Neuronal stem cell (in vitro differentiated cells): ENCODE measurements around the gene SLC6A6.
"Not testable (repeated sequence)": the region's sequence is repeated elsewhere in the genome, so short reads cannot be mapped to it uniquely, and the experiment has no call there.

ENCODE experiments used
- DNase-seq: peaks from one replicate; pipeline ENCODE4 v3.0.0-alpha.2; 2013; ENCODE audit warnings: low spot score
- H2AFZ ChIP-seq: one replicate; pipeline ENCODE4 v1.6.1; 2013; ENCODE audit warnings: mild to moderate bottlenecking, low read length, inconsistent platforms
- H2AK5ac ChIP-seq: 2 replicates; pipeline ENCODE4 v1.6.1; 2013; ENCODE audit warnings: low read depth, mild to moderate bottlenecking, inconsistent platforms, low read length, moderate library complexity, mixed read lengths
- H2BK120ac ChIP-seq: 2 replicates; pipeline ENCODE4 v1.6.1; 2013; ENCODE audit warnings: low read depth, mild to moderate bottlenecking, inconsistent platforms, low read length, moderate library complexity, mixed read lengths
- H2BK12ac ChIP-seq: one replicate; pipeline ENCODE4 v1.6.1; 2013; ENCODE audit warnings: low read length, inconsistent platforms
- H2BK15ac ChIP-seq: 2 replicates; pipeline ENCODE4 v1.6.1; 2013; ENCODE audit warnings: mild to moderate bottlenecking, low read length, inconsistent platforms, mixed read lengths
- H2BK5ac ChIP-seq: one replicate; pipeline ENCODE4 v1.6.1; 2013; ENCODE audit warnings: inconsistent platforms, mild to moderate bottlenecking, low read length, moderate library complexity
- H3K14ac ChIP-seq: one replicate; pipeline ENCODE4 v1.6.1; 2013; ENCODE audit warnings: low read length, inconsistent platforms
- H3K18ac ChIP-seq: 2 replicates; pipeline ENCODE4 v1.6.1; 2013; ENCODE audit warnings: low read length, inconsistent platforms
- H3K23ac ChIP-seq: 2 replicates; pipeline ENCODE4 v1.6.1; 2013; ENCODE audit warnings: low read depth, mild to moderate bottlenecking, mixed read lengths, low read length, inconsistent platforms; ENCODE audit not compliant: poor library complexity
- H3K27ac ChIP-seq: replicated peaks from 3 replicates; pipeline ENCODE4 v1.5.1; 2013; ENCODE audit warnings: low read length, inconsistent platforms
- H3K27me3 ChIP-seq, 3 experiments: 2 replicates each; pipeline ENCODE4 v1.6.1; 2013; ENCODE audit warnings: low read length in 3 of 3, mild to moderate bottlenecking in 2 of 3, inconsistent platforms in 1 of 3, low read depth in 1 of 3, mixed read lengths in 1 of 3, moderate library complexity in 1 of 3; ENCODE audit not compliant: control insufficient read depth in 3 of 3, insufficient read depth in 3 of 3
- H3K36me3 ChIP-seq, 2 donors: replicated peaks in 1 of 2; 2 replicates each; pipeline ENCODE4 v1.6.1; 2013; ENCODE audit warnings: low read length in 2 of 2; ENCODE audit not compliant: control insufficient read depth in 2 of 2, insufficient read depth in 2 of 2
- H3K4ac ChIP-seq: 2 replicates; pipeline ENCODE4 v1.6.1; 2013; ENCODE audit warnings: inconsistent platforms, mild to moderate bottlenecking, low read length, moderate library complexity
- H3K4me1 ChIP-seq, 2 donors: 1 replicate in 1 of 2; 2 replicates in 1 of 2; pipeline ENCODE4 v1.6.1; 2013; ENCODE audit warnings: low read length in 2 of 2, low read depth in 1 of 2; ENCODE audit not compliant: control insufficient read depth in 2 of 2, insufficient read depth in 1 of 2
- H3K4me2 ChIP-seq: one replicate; pipeline ENCODE4 v1.6.1; 2013; ENCODE audit warnings: mild to moderate bottlenecking, low read length, inconsistent platforms; ENCODE audit not compliant: insufficient read depth, poor library complexity, severe bottlenecking
- H3K4me3 ChIP-seq, 2 donors: 2 replicates each; pipeline ENCODE4 v1.5.1; 2013; ENCODE audit warnings: low read length in 2 of 2, mild to moderate bottlenecking in 2 of 2, inconsistent platforms in 1 of 2, moderate library complexity in 1 of 2
- H3K79me1 ChIP-seq: one replicate; pipeline ENCODE4 v1.6.1; 2013; ENCODE audit warnings: low read depth, mild to moderate bottlenecking, inconsistent platforms, low read length, moderate library complexity
- H3K9ac ChIP-seq: one replicate; pipeline ENCODE4 v1.6.1; 2013; ENCODE audit warnings: mild to moderate bottlenecking, low read depth, low read length, inconsistent platforms; ENCODE audit not compliant: poor library complexity
- H3K9me3 ChIP-seq, 2 donors: replicated peaks in 1 of 2; 2 replicates each; pipeline versions ENCODE3 to v1.6.1; 2013; ENCODE audit warnings: low read length in 2 of 2, mild to moderate bottlenecking in 2 of 2, inconsistent platforms in 1 of 2, low read depth in 1 of 2, mixed read lengths in 1 of 2, moderate library complexity in 1 of 2; ENCODE audit not compliant: control insufficient read depth in 2 of 2, insufficient read depth in 1 of 2
- H4K8ac ChIP-seq: one replicate; pipeline ENCODE4 v1.6.1; 2013; ENCODE audit warnings: low read depth, mild to moderate bottlenecking, inconsistent platforms, low read length, moderate library complexity
- H4K91ac ChIP-seq: one replicate; pipeline ENCODE4 v1.6.1; 2013; ENCODE audit warnings: low read length, low read depth, mild to moderate bottlenecking, inconsistent platforms; ENCODE audit not compliant: poor library complexity
- WGBS, 2 donors: extraction: QIAGEN DNeasy Blood & Tissue Kit; methylation state at CpG; one replicate each; pipeline ENCODE4 v1.1.7; 2013; ENCODE audit warnings: missing lambda C conversion rate in 2 of 2, mixed read lengths in 1 of 2; ENCODE audit not compliant: insufficient read length in 2 of 2, insufficient replicate concordance in 1 of 2; ENCODE audit errors: extremely low coverage in 2 of 2; 5-methylcytosine and 5-hydroxymethylcytosine counted together

SLC6A6 gene

GRCh38 chr3:14513566-14514322 is 111.3 kb downstream of the SLC6A6 start:
- H3K9me3 ChIP-seq: no peaks in the 10 kb centered on the region
- no peak overlapping the region for H2BK5ac ChIP-seq
- H3K4ac ChIP-seq: no peak overlapping the region
- no peak overlapping the region for H2BK15ac ChIP-seq
- H3K4me1 ChIP-seq: peaks cover 3% of the 10 kb centered on the region in 2 donors
- H2BK12ac ChIP-seq: no peak overlapping the region
- H3K4me3 ChIP-seq: no peak overlapping the region
- no peak overlapping the region for H3K4me2 ChIP-seq
- H3K18ac ChIP-seq: peak overlapping the region; percentile 5
- H3K27me3 ChIP-seq: peaks cover 0 to 21% (median 0%) of the 10 kb centered on the region in 3 experiments
- H2BK120ac ChIP-seq: peak overlapping the region; percentile 35
- H2AK5ac ChIP-seq: peak overlapping the region; percentile 78
- H2AFZ ChIP-seq: no peak overlapping the region
- H3K23ac ChIP-seq: peak overlapping the region; percentile 36
- H3K36me3 ChIP-seq: no peaks in the 10 kb centered on the region
- no peak overlapping the region for H3K9ac ChIP-seq
- H4K91ac ChIP-seq: peak overlapping the region; percentile 13
- H3K14ac ChIP-seq: no peak overlapping the region
- no peak overlapping the region for H3K27ac ChIP-seq
- H3K79me1 ChIP-seq: peaks cover 2% of the 10 kb centered on the region
- no peak for DNase-seq
- no peak overlapping the region for H4K8ac ChIP-seq
- WGBS, 2 donors: no CpG with 5 or more reads among the region's 18 CpGs

- Histone ChIP-seq H3K14ac (no peak overlapping the region), H4K8ac (no peak overlapping the region), H3K4ac (no peak overlapping the region), H3K18ac (peak overlapping the region; percentile 16), H2BK12ac (no peak overlapping the region), H3K9ac (peak overlapping the region; percentile 24), H2AK5ac (peak overlapping the region; percentile 78), H2BK120ac (peak overlapping the region; percentile 35), H3K27ac (no peak overlapping the region), H2AFZ (no peak overlapping the region), H3K9me3 (no peaks in the 10 kb centered on the region), H3K36me3 (no peaks in the 10 kb centered on the region), H2BK15ac (peak overlapping the region; percentile 7), H3K4me3 (no peak overlapping the region), H3K79me1 (peaks cover 2% of the 10 kb centered on the region), H3K23ac (peak overlapping the region; percentile 35), H2BK5ac (no peak overlapping the region), H3K4me2 (no peak overlapping the region), H4K91ac (peak overlapping the region; percentile 13), H3K27me3 (peaks cover 0 to 26% (median 0%) of the 10 kb centered on the region in 3 experiments), H3K4me1 (peaks cover 1 to 3% of the 10 kb centered on the region in 2 donors)
- DNase-seq: no peak
- no CpG with 5 or more reads among the region's 17 CpGs for WGBS, 2 donors
Observed at GRCh38 chr3:14514323-14514720, 111.9 kb downstream of the SLC6A6 start.

GRCh38 chr3:14515526-14515925 is 113.1 kb downstream of the SLC6A6 start:
- H3K23ac ChIP-seq, H4K8ac ChIP-seq, H3K14ac ChIP-seq, H3K79me1 ChIP-seq, H3K36me3 ChIP-seq, H3K4me1 ChIP-seq, H2BK5ac ChIP-seq, H3K4ac ChIP-seq, H3K4me2 ChIP-seq, H3K9ac ChIP-seq, H3K18ac ChIP-seq, H4K91ac ChIP-seq, H3K27ac ChIP-seq, H2BK12ac ChIP-seq, H2AFZ ChIP-seq, DNase-seq, H3K9me3 ChIP-seq, H2AK5ac ChIP-seq, H3K4me3 ChIP-seq, H2BK120ac ChIP-seq, H2BK15ac ChIP-seq: not testable (repeated sequence)
- peaks cover 0 to 23% (median 0%) of the 10 kb centered on the region in 3 experiments for H3K27me3 ChIP-seq
- WGBS, 2 donors: no CpG with 5 or more reads among the region's 11 CpGs

- peaks cover 0 to 3% of the 10 kb centered on the region in 2 donors for H3K4me1 ChIP-seq
- H3K27me3 ChIP-seq: peaks cover 0 to 15% (median 0%) of the 10 kb centered on the region in 3 experiments
- H2BK12ac ChIP-seq: no peak overlapping the region
- H3K18ac ChIP-seq: no peak overlapping the region
- no peak for DNase-seq
- H3K4me2 ChIP-seq: no peak overlapping the region
- no peak overlapping the region for H4K8ac ChIP-seq
- no peaks in the 10 kb centered on the region for H3K9me3 ChIP-seq
- no peaks in the 10 kb centered on the region for H3K79me1 ChIP-seq
- H3K9ac ChIP-seq: no peak overlapping the region
- no peaks in the 10 kb centered on the region for H3K36me3 ChIP-seq
- no peak overlapping the region for H3K4ac ChIP-seq
- H3K23ac ChIP-seq: no peak overlapping the region
- no peak overlapping the region for H2BK5ac ChIP-seq
- no peak overlapping the region for H2BK15ac ChIP-seq
- WGBS, 2 donors: no CpG with 5 or more reads among the region's 13 CpGs
- H2AFZ ChIP-seq: no peak overlapping the region
- H4K91ac ChIP-seq: no peak overlapping the region
- H3K4me3 ChIP-seq: no peak overlapping the region
- no peak overlapping the region for H3K27ac ChIP-seq
- no peak overlapping the region for H3K14ac ChIP-seq
- no peak overlapping the region for H2BK120ac ChIP-seq
- H2AK5ac ChIP-seq: no peak overlapping the region
Observed at GRCh38 chr3:14516738-14517345, 114.4 kb downstream of the SLC6A6 start.
